Panc1 (cell line): Measurements from ENCODE around the gene ZFP92. TPM values are rescaled to one million over a fixed set of nuclear protein-coding genes. Genes with fewer than 3 reads are reported as not detected.
"Not testable (repeated sequence)": the region's sequence is repeated elsewhere in the genome, so short reads cannot be mapped to it uniquely, and the experiment has no call there.

Experiments
- ATAC-seq: fragments of 200-7000 bp; cut with Tn5 transposase; 2 replicates; pipeline ENCODE4 v1.9.1; 2020; ENCODE audit warnings: mild to moderate bottlenecking, moderate library complexity
- BruUV-seq: library from RNA; stranded (reverse); fragments of 400-500 nt; replicated peaks from 2 replicates; lab custom pipeline; 2021; lab: Mats Ljungman, UMichigan
- CTCF ChIA-PET: fragments of 300-600 bp; sonication (Branson Sonifier 250); formaldehyde crosslinking; loops from one replicate; lab custom pipeline; 2022; ENCODE audit warnings: antibody characterized with exemption; lab: Charles Lee
- POLR2A ChIA-PET: fragments of 300-600 bp; sonication (Branson Sonifier 250); formaldehyde crosslinking; loops from one replicate; lab custom pipeline; 2022; ENCODE audit warnings: antibody characterized with exemption; lab: Charles Lee
- DNase-seq: peaks from one replicate; pipeline ENCODE4 v3.0.0-alpha.2; 2010; ENCODE audit warnings: low read depth, low spot score
- H3K27ac ChIP-seq: 2 replicates; pipeline ENCODE4 v1.5.1; 2011; ENCODE audit warnings: mild to moderate bottlenecking, low read length, inconsistent platforms
- H3K27me3 ChIP-seq: fragments of 200-500 bp; sonication (Bioruptor generic); 2 replicates; pipeline ENCODE4 v1.6.0; 2014; ENCODE audit warnings: low read length, inconsistent platforms; ENCODE audit not compliant: control insufficient read depth, insufficient read depth
- H3K36me3 ChIP-seq: fragments of 200-500 bp; sonication (Bioruptor generic); 2 replicates; pipeline ENCODE4 v1.5.1; 2014; ENCODE audit warnings: inconsistent platforms, mild to moderate bottlenecking, low read length, moderate library complexity; ENCODE audit not compliant: control insufficient read depth, insufficient read depth
- H3K4me1 ChIP-seq: 2 replicates; pipeline ENCODE4 v1.5.1; 2011; ENCODE audit warnings: inconsistent platforms, mild to moderate bottlenecking, low read length, moderate library complexity; ENCODE audit not compliant: control insufficient read depth, insufficient read depth
- H3K4me3 ChIP-seq, 2 experiments: 2 replicates each; pipeline ENCODE4 v1.5.1; 2011 to 2012; ENCODE audit warnings: low read depth in 2 of 2, low read length in 2 of 2, mild to moderate bottlenecking in 2 of 2, inconsistent platforms in 1 of 2, moderate library complexity in 1 of 2
- H3K9me3 ChIP-seq: fragments of 200-500 bp; sonication (Bioruptor generic); 2 replicates; pipeline ENCODE4 v1.5.1; 2014; ENCODE audit warnings: low read depth, mild to moderate bottlenecking, inconsistent platforms, low read length, moderate library complexity; ENCODE audit not compliant: control insufficient read depth, insufficient read depth
- POLR2AphosphoS5 ChIP-seq: IDR thresholded peaks from 2 replicates; pipeline ENCODE4 v1.6.1; 2012; ENCODE audit warnings: mild to moderate bottlenecking, low read depth, low read length, moderate library complexity
- SIN3A ChIP-seq: IDR thresholded peaks from 2 replicates; pipeline ENCODE4 v1.6.1; 2012; ENCODE audit warnings: low read depth, mild to moderate bottlenecking, low read length, moderate library complexity, borderline replicate concordance; ENCODE audit not compliant: insufficient read depth
- TCF7L2 ChIP-seq: IDR thresholded peaks from 2 replicates; pipeline ENCODE4 v1.6.1; 2011; ENCODE audit warnings: mild to moderate bottlenecking, low read depth, low read length, inconsistent platforms
- in situ Hi-C: cut with HindIII; loops from 2 replicates; pipeline ENCODE4 v1.10.0; 2016; ENCODE audit warnings: low sequenced_read_pairs, low pct_unique_long_range_greater_than_20kb
- intact Hi-C: fragments of 100-400 bp; cut with micrococcal nuclease; formaldehyde crosslinking; loops from one replicate; pipeline ENCODE4 v1.10.0; 2022; ENCODE audit not compliant: unreplicated experiment
- total RNA-seq: library from RNA; stranded (reverse); gene quantifications from one replicate; pipeline ENCODE4 v1.2.1, GENCODE V29; 2021; ENCODE audit not compliant: unreplicated experiment
- TF ChIP-seq, protein P1 (sequence below): fragments of 450-650 bp; IDR thresholded peaks from 2 replicates; pipeline ENCODE4 v1.5.1; 2017; ENCODE audit warnings: mild to moderate bottlenecking
- TF ChIP-seq, protein P2 (sequence below), 2 experiments: IDR thresholded peaks; 2 replicates each; pipeline ENCODE4 v1.6.1; 2011 to 2012; ENCODE audit warnings: low read depth in 2 of 2, control low read depth in 1 of 2, low read length in 1 of 2, mild to moderate bottlenecking in 1 of 2, moderate library complexity in 1 of 2; ENCODE audit not compliant: insufficient read depth in 1 of 2

ZFP92 gene
- total RNA-seq, 1 experiment from 2014 or later, result 0.90 TPM

DNA sequence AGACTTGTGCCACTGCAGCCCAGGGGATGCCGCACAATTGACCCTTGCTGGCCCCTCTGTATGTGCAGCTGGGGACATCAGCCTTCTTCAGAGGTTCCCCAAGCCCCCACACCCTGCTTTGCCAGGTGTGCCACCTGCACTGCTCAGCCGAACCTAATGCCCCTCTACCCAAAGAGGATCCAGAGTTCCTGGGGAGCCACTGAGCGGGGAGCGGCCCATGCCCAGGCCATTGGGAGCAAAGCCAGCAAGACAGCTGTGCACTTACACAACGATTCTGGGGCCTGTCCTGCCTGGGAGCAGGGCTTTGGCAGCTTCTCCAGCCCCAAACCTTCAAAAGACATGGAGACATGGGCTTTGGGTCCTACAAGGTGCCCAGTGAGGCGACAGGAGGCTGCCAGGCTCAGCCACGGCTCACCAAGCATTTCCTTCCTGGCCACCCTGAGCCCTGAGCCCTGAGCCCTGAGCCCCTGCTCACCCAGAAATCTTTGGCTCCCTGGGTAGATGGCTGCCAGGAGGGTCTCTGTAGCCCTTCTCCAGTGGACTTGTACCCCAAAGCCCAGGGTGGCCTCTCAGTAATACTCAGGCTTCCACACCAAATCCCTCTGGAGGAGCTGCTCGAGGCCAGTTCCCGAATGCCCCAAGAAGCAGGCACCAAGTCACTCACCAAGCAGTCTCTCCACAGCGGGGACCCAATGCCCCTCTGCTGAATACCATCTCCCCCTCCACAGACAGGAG is 23.1 kb upstream of the ZFP92 start:
- H3K27ac ChIP-seq, result no peak overlapping the region

DNA sequence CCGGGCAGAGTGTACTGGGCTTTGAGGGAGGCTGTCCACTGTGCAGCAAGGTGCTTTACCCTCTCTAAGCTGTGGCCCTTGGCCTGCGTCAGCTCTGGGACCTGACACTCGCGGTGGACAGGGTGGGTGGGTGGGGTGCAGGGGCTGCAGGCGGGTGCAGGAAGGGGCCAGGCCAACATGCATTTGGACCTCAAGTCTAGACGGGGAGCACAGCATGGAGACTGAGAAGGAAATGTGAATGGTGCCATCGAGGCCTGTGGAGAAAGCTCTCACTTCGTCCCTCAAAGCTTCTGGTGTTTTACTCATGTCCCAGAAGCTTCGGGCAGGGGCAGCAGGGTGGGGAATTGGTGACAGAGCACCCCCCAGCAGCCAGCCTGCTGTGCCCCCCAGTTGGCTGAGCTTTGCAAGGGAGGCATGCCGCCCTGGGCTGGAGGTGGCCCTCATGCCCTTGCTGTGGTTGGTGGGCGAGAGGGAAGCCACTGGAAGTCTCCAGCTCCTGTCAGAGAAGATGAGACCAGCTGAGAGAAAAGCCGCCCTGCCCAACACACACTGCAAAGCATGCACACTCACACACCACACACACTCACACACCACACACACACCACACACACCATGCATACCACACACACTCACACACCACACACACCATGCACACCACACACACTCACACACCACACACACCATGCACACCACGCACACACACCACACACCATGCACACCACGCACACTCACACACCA is 22.4 kb upstream of the ZFP92 start:
- Histone ChIP-seq H3K27ac (no peak overlapping the region), H3K4me1 (no peaks in the 10 kb centered on the region), H3K4me3 (no peak overlapping the region), H3K36me3 (no peaks in the 10 kb centered on the region), H3K9me3 (no peaks in the 10 kb centered on the region), H3K27me3 (no peaks in the 10 kb centered on the region)
- DNase-seq (no peak), ATAC-seq (no peak)
- no TSS peak for BruUV-seq
- ChIA-PET CTCF (no interaction called here), POLR2A (no interaction called here)
- TF ChIP-seq POLR2AphosphoS5, result no peak
- TF ChIP-seq, protein P1, sequence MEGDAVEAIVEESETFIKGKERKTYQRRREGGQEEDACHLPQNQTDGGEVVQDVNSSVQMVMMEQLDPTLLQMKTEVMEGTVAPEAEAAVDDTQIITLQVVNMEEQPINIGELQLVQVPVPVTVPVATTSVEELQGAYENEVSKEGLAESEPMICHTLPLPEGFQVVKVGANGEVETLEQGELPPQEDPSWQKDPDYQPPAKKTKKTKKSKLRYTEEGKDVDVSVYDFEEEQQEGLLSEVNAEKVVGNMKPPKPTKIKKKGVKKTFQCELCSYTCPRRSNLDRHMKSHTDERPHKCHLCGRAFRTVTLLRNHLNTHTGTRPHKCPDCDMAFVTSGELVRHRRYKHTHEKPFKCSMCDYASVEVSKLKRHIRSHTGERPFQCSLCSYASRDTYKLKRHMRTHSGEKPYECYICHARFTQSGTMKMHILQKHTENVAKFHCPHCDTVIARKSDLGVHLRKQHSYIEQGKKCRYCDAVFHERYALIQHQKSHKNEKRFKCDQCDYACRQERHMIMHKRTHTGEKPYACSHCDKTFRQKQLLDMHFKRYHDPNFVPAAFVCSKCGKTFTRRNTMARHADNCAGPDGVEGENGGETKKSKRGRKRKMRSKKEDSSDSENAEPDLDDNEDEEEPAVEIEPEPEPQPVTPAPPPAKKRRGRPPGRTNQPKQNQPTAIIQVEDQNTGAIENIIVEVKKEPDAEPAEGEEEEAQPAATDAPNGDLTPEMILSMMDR, result no peak
- TF ChIP-seq SIN3A, result no peak
- TF ChIP-seq, protein P2, sequence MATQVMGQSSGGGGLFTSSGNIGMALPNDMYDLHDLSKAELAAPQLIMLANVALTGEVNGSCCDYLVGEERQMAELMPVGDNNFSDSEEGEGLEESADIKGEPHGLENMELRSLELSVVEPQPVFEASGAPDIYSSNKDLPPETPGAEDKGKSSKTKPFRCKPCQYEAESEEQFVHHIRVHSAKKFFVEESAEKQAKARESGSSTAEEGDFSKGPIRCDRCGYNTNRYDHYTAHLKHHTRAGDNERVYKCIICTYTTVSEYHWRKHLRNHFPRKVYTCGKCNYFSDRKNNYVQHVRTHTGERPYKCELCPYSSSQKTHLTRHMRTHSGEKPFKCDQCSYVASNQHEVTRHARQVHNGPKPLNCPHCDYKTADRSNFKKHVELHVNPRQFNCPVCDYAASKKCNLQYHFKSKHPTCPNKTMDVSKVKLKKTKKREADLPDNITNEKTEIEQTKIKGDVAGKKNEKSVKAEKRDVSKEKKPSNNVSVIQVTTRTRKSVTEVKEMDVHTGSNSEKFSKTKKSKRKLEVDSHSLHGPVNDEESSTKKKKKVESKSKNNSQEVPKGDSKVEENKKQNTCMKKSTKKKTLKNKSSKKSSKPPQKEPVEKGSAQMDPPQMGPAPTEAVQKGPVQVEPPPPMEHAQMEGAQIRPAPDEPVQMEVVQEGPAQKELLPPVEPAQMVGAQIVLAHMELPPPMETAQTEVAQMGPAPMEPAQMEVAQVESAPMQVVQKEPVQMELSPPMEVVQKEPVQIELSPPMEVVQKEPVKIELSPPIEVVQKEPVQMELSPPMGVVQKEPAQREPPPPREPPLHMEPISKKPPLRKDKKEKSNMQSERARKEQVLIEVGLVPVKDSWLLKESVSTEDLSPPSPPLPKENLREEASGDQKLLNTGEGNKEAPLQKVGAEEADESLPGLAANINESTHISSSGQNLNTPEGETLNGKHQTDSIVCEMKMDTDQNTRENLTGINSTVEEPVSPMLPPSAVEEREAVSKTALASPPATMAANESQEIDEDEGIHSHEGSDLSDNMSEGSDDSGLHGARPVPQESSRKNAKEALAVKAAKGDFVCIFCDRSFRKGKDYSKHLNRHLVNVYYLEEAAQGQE (IDR thresholded peaks at IDR 0.05; ENCODE audit: insufficient read depth in 1 of 2, low read depth in 2 of 2, low read length in 1 of 2), result no peak
- TF ChIP-seq TCF7L2, result no peak
- in situ Hi-C loops, result no loop called here
- intact Hi-C loops, result no loop called here

More for the DNA sequence above, 23.1 kb upstream of the ZFP92 start:
- Histone ChIP-seq H3K4me1 (no peaks in the 10 kb centered on the region), H3K9me3 (no peaks in the 10 kb centered on the region), H3K27me3 (no peaks in the 10 kb centered on the region), H3K4me3 (no peak overlapping the region), H3K36me3 (no peaks in the 10 kb centered on the region)
- DNase-seq (no peak), ATAC-seq (no peak)
- no TSS peak for BruUV-seq
- POLR2A ChIA-PET, result no interaction called here
- no peak for TF ChIP-seq POLR2AphosphoS5
- TF ChIP-seq SIN3A, result no peak
- TF ChIP-seq TCF7L2, result no peak
- TF ChIP-seq, protein P1, result no peak
- TF ChIP-seq, protein P2 (IDR thresholded peaks at IDR 0.05; ENCODE audit: insufficient read depth in 1 of 2, low read depth in 2 of 2, low read length in 1 of 2), result no peak
- intact Hi-C loops, result no loop called here
- in situ Hi-C loops, result no loop called here
- CTCF ChIA-PET, result no interaction called here

DNA sequence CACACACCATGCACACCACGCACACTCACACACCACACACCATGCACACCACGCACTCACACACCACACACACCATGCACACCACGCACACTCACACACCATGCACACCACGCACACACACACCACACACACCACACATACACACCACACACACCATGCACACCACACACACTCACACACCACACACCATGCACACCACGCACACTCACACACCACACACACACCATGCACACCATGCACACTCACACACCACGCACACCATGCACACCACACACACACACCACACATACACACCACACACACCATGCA is 21.9 kb upstream of the ZFP92 start:
- H3K27ac ChIP-seq, H3K4me3 ChIP-seq, H3K4me1 ChIP-seq, H3K9me3 ChIP-seq, DNase-seq, H3K27me3 ChIP-seq, POLR2A ChIA-PET, intact Hi-C loops, CTCF ChIA-PET, in situ Hi-C loops, ATAC-seq, H3K36me3 ChIP-seq, BruUV-seq: not testable (repeated sequence)
